Ovary (tissue), 9 donors: ENCODE measurements around the gene FGF9. TPM values are rescaled to one million over a fixed set of nuclear protein-coding genes. Genes with fewer than 3 reads are reported as not detected.
A peak's percentile ranks its signal among the peaks of the same experiment; 100 is the strongest.

Experiments
- DNase-seq, 5 donors: peaks; one replicate each; pipeline ENCODE4 v3.0.0-alpha.2; 2019 to 2020
- H3K27ac ChIP-seq, 2 donors: fragments of 200-600 bp; one replicate each; pipeline versions ENCODE4 v1.5.1 to v1.8.0; 2019 to 2022
- H3K27me3 ChIP-seq: fragments of 200-600 bp; one replicate; pipeline ENCODE4 v1.8.0; 2022
- H3K36me3 ChIP-seq: fragments of 200-600 bp; sonication (generic); one replicate; pipeline ENCODE4 v1.5.1; 2019
- H3K4me1 ChIP-seq: one replicate; pipeline ENCODE4 v1.8.1; 2013; ENCODE audit warnings: mild to moderate bottlenecking, moderate library complexity; ENCODE audit not compliant: insufficient read depth
- H3K4me3 ChIP-seq: fragments of 200-600 bp; sonication (generic); one replicate; pipeline ENCODE4 v1.5.1; 2017
- H3K9me3 ChIP-seq, 2 donors: fragments of 200-600 bp in 1 of 2; sonication (generic) in 1 of 2; one replicate each; pipeline versions ENCODE4 v1.5.1 to v1.8.1; 2013 to 2019; ENCODE audit warnings: mild to moderate bottlenecking in 1 of 2, moderate library complexity in 1 of 2
- CTCF ChIP-seq, 3 donors: fragments of 450-650 bp in 2 of 3; fragments of 200-600 bp in 1 of 3; IDR thresholded peaks; one replicate each; pipeline versions ENCODE4 v1.5.1 to v1.8.0; 2016 to 2022; ENCODE audit warnings: antibody characterized with exemption in 3 of 3, mild to moderate bottlenecking in 1 of 3
- EP300 ChIP-seq: sonication (generic); formaldehyde crosslinking; IDR thresholded peaks from one replicate; pipeline ENCODE4 v1.6.1; 2017; ENCODE audit warnings: antibody characterized with exemption
- POLR2A ChIP-seq: fragments of 450-650 bp; IDR thresholded peaks from one replicate; pipeline ENCODE4 v1.6.1; 2017; ENCODE audit warnings: antibody characterized with exemption, mild to moderate bottlenecking, moderate library complexity
- WGBS, 3 donors: extraction: QIAGEN DNeasy Blood & Tissue Kit in 1 of 3; methylation state at CpG; one replicate each; pipeline versions ENCODE4 v1.1.5 to v1.1.7; 2013 to 2017; 5-methylcytosine and 5-hydroxymethylcytosine counted together
- intact Hi-C, 4 donors: fragments of 100-400 bp; cut with DNase I; formaldehyde crosslinking; loops; one replicate each; pipeline versions ENCODE4 v1.11.0 to v1.15.1; 2022 to 2023
- polyA plus RNA-seq, 2 donors: library from polyadenylated mRNA; stranded (reverse); fragments of 200-250 nt in 1 of 2; fragments of 350-450 nt in 1 of 2; fragmentation: Illumina TruSeq in 1 of 2; extraction: RNeasy Lipid Tissue Mini Kit (QIAGEN cat#74804) in 1 of 2; gene quantifications; one replicate each; pipeline ENCODE4 v1.2.3, GENCODE V29; 2013 to 2014
- total RNA-seq, 7 donors: library from RNA; depleted of rRNA in 2 of 7; stranded (reverse); fragments of >200 nt in 2 of 7; fragmentation: NEBNext Ultra II Directional in 3 of 7; extraction: Animal tissue kit (Norgen Biotek cat#: 25700) in 3 of 7; gene quantifications; one replicate each; pipeline versions ENCODE4 v1.1.0 to v1.2.4, GENCODE V29; 2016 to 2023
- donor health status: DM: no; HTN: no; CAD: no; lungs with moderate emphysema.
- donor health status: DM: no; HTN: no; CAD: no.
- donor health status: Bipolar disorder and iron deficiency.
- donor health status: DM: yes; HTN: yes; CAD: no.
- donor health status: DM: no; HTN: no; CAD: no.
- donor health status: DM: yes; HTN: yes; CAD: no.

Gene FGF9
- total and polyA plus RNA-seq, 9 donors = 0.15 to 2.8 (median 0.81) TPM

GRCh38 chr13:21668732-21669275, 2.1 kb upstream of the FGF9 start:
- no peaks in the 10 kb centered on the region for H3K27me3 ChIP-seq
- WGBS, 3 donors = 6 to 12% (median 11%) methylated on average over 23 of the region's 23 CpGs
- no peaks in the 10 kb centered on the region for H3K36me3 ChIP-seq
- H3K9me3 ChIP-seq = no peaks in the 10 kb centered on the region
- H3K4me1 ChIP-seq = peaks cover 3% of the 10 kb centered on the region
- no peak for DNase-seq
- no peak overlapping the region for H3K27ac ChIP-seq
- H3K4me3 ChIP-seq = peak overlapping the region; percentile 42
- intact Hi-C loops = no loop called here
- TF ChIP-seq EP300 (no peak), POLR2A (no peak), CTCF (IDR thresholded peaks at IDR 0.05) (no peak)

- peak; percentile 35 to 63 (median 55) for DNase-seq
- WGBS, 3 donors = 0 to 1% (median 1%) methylated on average over 34 to 70 of the region's 70 CpGs
- no peaks in the 10 kb centered on the region for H3K36me3 ChIP-seq
- TF ChIP-seq POLR2A = no peak
- no peak for TF ChIP-seq EP300
- no peak for TF ChIP-seq CTCF (IDR thresholded peaks at IDR 0.05)
- H3K27me3 ChIP-seq = no peaks in the 10 kb centered on the region
- no peaks in the 10 kb centered on the region for H3K9me3 ChIP-seq
- intact Hi-C loops = no loop called here
- peak overlapping the region; percentile 42 for H3K4me3 ChIP-seq
- H3K27ac ChIP-seq = peak overlapping the region; percentile 41 to 66
- peaks cover 9% of the 10 kb centered on the region for H3K4me1 ChIP-seq
These were observed 629 bp upstream of the FGF9 start for GRCh38 chr13:21670006-21670882.

GRCh38 chr13:21671620-21672286, 880 bp downstream of the FGF9 start:
- no peaks in the 10 kb centered on the region for H3K36me3 ChIP-seq
- intact Hi-C loops = no loop called here
- no peak for TF ChIP-seq CTCF (IDR thresholded peaks at IDR 0.05)
- no peak for TF ChIP-seq EP300
- no peak for TF ChIP-seq POLR2A
- peaks cover 9% of the 10 kb centered on the region for H3K4me1 ChIP-seq
- 1% methylated on average over 15 of the region's 15 CpGs for WGBS, 3 donors
- no peak for DNase-seq
- peak overlapping the region; percentile 42 for H3K4me3 ChIP-seq
- no peak overlapping the region for H3K27ac ChIP-seq
- H3K27me3 ChIP-seq = no peaks in the 10 kb centered on the region
- no peaks in the 10 kb centered on the region for H3K9me3 ChIP-seq

GRCh38 chr13:21672287-21672680, 1.4 kb downstream of the FGF9 start:
- Histone ChIP-seq H3K4me3 (peak overlapping the region; percentile 42), H3K27ac (no peak overlapping the region), H3K9me3 (no peaks in the 10 kb centered on the region), H3K27me3 (no peaks in the 10 kb centered on the region), H3K36me3 (no peaks in the 10 kb centered on the region), H3K4me1 (peaks cover 9% of the 10 kb centered on the region)
- 1 to 3% (median 1%) methylated on average over 4 of the region's 4 CpGs for WGBS, 3 donors
- DNase-seq = no peak
- intact Hi-C loops = no loop called here
- TF ChIP-seq EP300 (no peak), POLR2A (no peak), CTCF (IDR thresholded peaks at IDR 0.05) (no peak)
